Thymus (tissue), 11 donors: ENCODE data around the gene ANKRD11. TPM values are rescaled to one million over a fixed set of nuclear protein-coding genes. Genes with fewer than 3 reads are reported as not detected.

Experiments used
- DNase-seq, 9 donors: peaks; one replicate each; pipeline ENCODE4 v3.0.0-alpha.2; 2013; ENCODE audit warnings: low spot score in 9 of 9, low read depth in 6 of 9, missing footprints in 1 of 9
- H3K27ac ChIP-seq, 2 donors: one replicate each; pipeline ENCODE4 v1.5.1; 2013; ENCODE audit warnings: control low read depth in 1 of 2, low read depth in 1 of 2, low read length in 1 of 2, mild to moderate bottlenecking in 1 of 2, moderate library complexity in 1 of 2
- H3K27me3 ChIP-seq, 2 donors: one replicate each; pipeline ENCODE4 v1.5.1; 2013; ENCODE audit warnings: low read length in 1 of 2; ENCODE audit not compliant: control insufficient read depth in 2 of 2, insufficient read depth in 1 of 2
- H3K36me3 ChIP-seq, 2 donors: one replicate each; pipeline ENCODE4 v1.5.1; 2013; ENCODE audit warnings: low read length in 1 of 2, mild to moderate bottlenecking in 1 of 2, moderate library complexity in 1 of 2; ENCODE audit not compliant: control insufficient read depth in 2 of 2, insufficient read depth in 2 of 2
- H3K4me1 ChIP-seq, 2 donors: one replicate each; pipeline ENCODE4 v1.5.1; 2013; ENCODE audit warnings: low read length in 2 of 2; ENCODE audit not compliant: control insufficient read depth in 2 of 2, insufficient read depth in 2 of 2
- H3K4me3 ChIP-seq, 2 donors: one replicate each; pipeline ENCODE4 v1.5.1; 2013; ENCODE audit warnings: low read length in 2 of 2, control low read depth in 1 of 2, mild to moderate bottlenecking in 1 of 2
- H3K9me3 ChIP-seq, 2 donors: one replicate each; pipeline ENCODE4 v1.5.1; 2013; ENCODE audit warnings: low read length in 1 of 2, mild to moderate bottlenecking in 1 of 2; ENCODE audit not compliant: control insufficient read depth in 2 of 2, insufficient read depth in 1 of 2
- WGBS: extraction: QIAGEN DNeasy Blood & Tissue Kit; methylation state at CpG from one replicate; pipeline ENCODE4 v1.1.7; 2013; 5-methylcytosine and 5-hydroxymethylcytosine counted together
- polyA plus RNA-seq: library from polyadenylated mRNA; stranded (reverse); fragments of 200-250 nt; gene quantifications from one replicate; pipeline ENCODE4 v1.2.3, GENCODE V29; 2013
- total RNA-seq: library from RNA; stranded (reverse); fragments of 120-200 nt; gene quantifications from one replicate; pipeline ENCODE4 v1.2.4, GENCODE V29; 2013
- donor health status: healthy.

ANKRD11 gene
- total and polyA plus RNA-seq, 2 donors = 24.8 to 79.5 TPM

DNA sequence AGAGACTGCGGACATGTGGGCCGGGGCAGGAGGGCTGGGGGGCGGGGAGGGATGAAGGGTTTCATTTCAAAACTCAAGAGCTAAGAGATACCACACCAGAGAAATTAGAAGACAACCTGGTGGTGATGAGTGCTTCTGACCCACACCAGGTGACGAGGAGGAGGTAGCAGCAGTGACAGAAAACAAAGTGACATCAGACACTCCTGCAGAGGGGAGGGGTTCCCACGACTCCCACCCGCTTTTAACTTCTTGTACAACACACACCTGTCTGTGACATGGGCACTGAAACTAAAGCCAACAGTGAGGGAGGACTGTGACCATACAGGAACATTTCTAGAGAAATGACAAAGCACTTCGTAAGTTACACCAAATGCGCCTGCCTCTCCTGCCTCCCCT lies 112.9 kb downstream of the ANKRD11 start:
- no peaks in the 10 kb centered on the region for H3K27me3 ChIP-seq
- peak overlapping the region; percentile 15 to 58 for H3K27ac ChIP-seq
- peak in 1 of 9 donors; percentile 36 for DNase-seq
- peaks cover 11 to 16% of the 10 kb centered on the region in 2 donors for H3K36me3 ChIP-seq
- WGBS = 78% methylated on average over 8 of the region's 8 CpGs
- H3K4me3 ChIP-seq = no peak overlapping the region
- peaks cover 0 to 11% of the 10 kb centered on the region in 2 donors for H3K9me3 ChIP-seq
- peaks cover 0 to 30% of the 10 kb centered on the region in 2 donors for H3K4me1 ChIP-seq

DNA sequence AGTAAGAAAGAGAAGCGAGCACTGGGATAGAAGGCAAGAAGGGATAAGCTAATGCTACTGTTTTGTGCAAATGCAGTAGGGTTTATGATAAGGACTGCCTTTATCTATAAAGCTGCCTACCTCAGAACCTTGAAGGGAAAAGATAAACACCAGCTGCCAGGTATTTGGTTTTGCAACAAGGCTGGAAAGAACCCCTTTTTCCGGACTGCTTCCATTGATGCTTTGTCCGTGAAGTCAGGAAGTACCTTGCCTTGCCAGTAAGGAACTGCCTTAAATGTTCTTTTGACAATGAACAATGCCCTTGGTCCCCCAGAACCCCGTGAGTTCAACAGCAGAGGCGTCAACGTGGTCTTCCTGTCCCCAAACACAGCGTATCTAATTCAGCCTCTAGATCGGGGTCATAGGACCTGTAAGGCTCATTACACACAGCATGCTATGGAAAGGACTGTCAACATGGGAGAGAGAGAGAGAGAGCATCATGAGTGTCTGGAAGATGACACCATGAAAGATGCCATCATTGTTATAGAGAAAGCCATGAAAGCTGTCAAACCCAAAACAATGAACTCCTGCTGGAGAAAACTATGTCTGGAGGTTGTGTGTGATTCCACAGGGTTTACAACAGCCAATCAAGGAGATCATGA lies 113.4 kb downstream of the ANKRD11 start:
- Histone ChIP-seq H3K27me3 (no peaks in the 10 kb centered on the region), H3K36me3 (peaks cover 14 to 21% of the 10 kb centered on the region in 2 donors), H3K4me1 (peaks cover 0 to 28% of the 10 kb centered on the region in 2 donors), H3K9me3 (peaks cover 0 to 11% of the 10 kb centered on the region in 2 donors), H3K27ac (peak overlapping the region; percentile 27 to 58), H3K4me3 (no peak overlapping the region)
- WGBS = 95% methylated on average over 8 of the region's 8 CpGs
- DNase-seq = no peak

DNA sequence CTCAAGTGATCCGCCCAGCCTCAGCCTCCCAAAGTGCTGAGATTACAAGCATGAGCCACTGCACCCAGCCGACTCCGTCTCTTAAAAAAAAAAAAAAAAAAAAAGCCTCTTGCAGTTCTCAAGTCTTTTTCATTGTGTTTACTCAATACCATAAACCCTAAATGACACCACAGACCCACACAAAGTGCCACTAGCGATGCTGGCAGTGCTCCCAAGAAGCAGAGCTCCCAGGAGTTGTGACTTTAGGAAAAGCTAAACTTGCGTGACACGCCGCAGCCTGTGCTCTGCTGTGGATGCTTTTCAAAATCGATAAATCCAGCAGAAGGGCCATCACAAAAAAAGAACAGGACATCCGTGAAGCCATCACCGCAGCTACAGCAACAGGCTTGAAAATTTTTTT lies 114.7 kb downstream of the ANKRD11 start:
- Histone ChIP-seq H3K4me1 (peaks cover 0 to 27% of the 10 kb centered on the region in 2 donors), H3K4me3 (no peak overlapping the region), H3K27me3 (no peaks in the 10 kb centered on the region), H3K36me3 (peaks cover 27 to 30% of the 10 kb centered on the region in 2 donors), H3K27ac (no peak overlapping the region), H3K9me3 (peaks cover 0 to 11% of the 10 kb centered on the region in 2 donors)
- no peak for DNase-seq
- 97% methylated on average over 10 of the region's 10 CpGs for WGBS

DNA sequence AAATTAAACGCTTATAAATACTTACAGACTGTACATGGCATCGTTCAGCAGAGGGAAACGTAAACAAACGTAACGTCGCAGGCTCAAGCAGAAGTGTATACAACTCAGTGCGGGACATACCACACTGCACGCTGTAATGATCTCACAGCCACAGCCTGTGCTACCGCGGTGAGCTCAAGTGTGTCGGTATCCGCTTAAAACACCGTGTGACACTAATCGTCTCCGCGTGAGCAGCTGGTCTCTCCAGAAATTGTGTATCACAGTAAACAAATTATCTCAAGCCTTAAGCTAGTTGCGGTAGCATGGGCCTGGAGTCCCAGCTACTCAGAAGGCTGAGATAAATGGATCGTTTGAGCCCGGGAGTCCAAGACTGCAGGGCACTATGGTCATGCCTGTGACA lies 115.3 kb downstream of the ANKRD11 start:
- Histone ChIP-seq H3K36me3 (peaks cover 29 to 34% of the 10 kb centered on the region in 2 donors), H3K27ac (no peak overlapping the region), H3K9me3 (peaks cover 0 to 11% of the 10 kb centered on the region in 2 donors), H3K4me3 (no peak overlapping the region), H3K4me1 (peaks cover 0 to 31% of the 10 kb centered on the region in 2 donors), H3K27me3 (no peaks in the 10 kb centered on the region)
- DNase-seq = no peak
- WGBS = 97% methylated on average over 19 of the region's 19 CpGs

DNA sequence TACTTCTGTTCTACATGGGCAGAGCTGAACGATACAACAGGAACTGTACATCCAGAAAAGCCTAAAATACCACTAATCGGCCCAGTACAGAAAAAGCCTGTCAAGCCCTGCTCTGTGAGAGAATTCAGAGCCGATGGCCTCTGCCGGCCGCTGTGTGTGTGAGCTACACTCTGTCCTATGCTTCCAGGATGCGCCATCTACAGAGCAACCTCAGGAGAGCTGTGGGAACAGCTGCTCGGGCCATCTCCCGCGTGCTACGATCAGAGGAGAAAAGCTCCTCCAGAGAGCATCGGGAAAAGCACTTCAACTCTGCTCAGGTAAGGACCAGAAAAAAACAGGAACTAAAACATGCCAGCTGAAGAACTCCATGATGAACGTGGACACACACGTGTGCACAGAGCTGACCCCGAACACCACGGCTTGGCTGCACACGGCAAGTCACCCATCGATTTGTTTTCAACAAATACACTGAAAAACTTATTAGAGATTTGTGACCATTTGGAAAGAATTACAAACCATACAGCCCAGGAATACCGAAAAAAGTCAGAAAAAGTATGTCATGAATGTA lies 115.9 kb downstream of the ANKRD11 start:
- H3K27me3 ChIP-seq = no peaks in the 10 kb centered on the region
- 83% methylated on average over 18 of the region's 18 CpGs for WGBS
- DNase-seq = no peak
- H3K4me1 ChIP-seq = peaks cover 0 to 36% of the 10 kb centered on the region in 2 donors
- H3K36me3 ChIP-seq = peaks cover 33 to 34% of the 10 kb centered on the region in 2 donors
- no peak overlapping the region for H3K27ac ChIP-seq
- peaks cover 0 to 11% of the 10 kb centered on the region in 2 donors for H3K9me3 ChIP-seq
- no peak overlapping the region for H3K4me3 ChIP-seq

DNA sequence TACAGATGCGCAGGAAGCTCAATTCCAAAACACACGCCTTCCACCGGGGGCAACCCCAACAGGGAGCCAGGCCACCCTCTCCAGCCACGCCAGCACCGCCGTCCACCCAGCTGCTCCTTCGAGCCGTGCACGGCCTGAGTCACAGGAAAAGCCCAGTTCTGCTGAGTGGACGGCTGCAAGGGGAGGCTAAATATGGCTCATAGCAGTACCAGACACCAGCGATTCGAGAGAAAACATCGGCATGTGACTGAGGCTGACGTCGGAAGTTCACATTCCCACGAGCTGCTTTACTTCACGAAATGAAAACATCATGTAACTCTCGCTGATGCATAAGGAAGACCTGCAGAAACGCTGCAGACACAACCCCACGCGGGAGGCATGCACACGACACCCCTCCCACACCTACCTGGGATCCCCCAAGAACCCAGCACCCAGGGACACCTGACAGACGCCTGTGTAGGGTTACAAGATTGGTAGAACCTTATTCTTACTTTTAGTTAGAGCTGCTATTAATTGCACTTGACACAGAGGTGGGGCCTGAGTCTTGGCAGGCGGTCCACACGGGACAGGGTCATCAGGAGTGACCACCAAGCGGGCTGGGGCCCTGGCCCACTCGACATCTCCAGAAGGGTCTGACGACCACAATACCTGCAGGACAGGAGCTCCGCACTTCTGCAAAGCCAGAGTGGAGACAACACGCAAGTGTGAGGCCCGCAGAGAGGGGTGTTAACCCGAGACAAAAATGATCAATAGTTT lies 116.8 kb downstream of the ANKRD11 start:
- H3K4me1 ChIP-seq = peaks cover 0 to 46% of the 10 kb centered on the region in 2 donors

DNA sequence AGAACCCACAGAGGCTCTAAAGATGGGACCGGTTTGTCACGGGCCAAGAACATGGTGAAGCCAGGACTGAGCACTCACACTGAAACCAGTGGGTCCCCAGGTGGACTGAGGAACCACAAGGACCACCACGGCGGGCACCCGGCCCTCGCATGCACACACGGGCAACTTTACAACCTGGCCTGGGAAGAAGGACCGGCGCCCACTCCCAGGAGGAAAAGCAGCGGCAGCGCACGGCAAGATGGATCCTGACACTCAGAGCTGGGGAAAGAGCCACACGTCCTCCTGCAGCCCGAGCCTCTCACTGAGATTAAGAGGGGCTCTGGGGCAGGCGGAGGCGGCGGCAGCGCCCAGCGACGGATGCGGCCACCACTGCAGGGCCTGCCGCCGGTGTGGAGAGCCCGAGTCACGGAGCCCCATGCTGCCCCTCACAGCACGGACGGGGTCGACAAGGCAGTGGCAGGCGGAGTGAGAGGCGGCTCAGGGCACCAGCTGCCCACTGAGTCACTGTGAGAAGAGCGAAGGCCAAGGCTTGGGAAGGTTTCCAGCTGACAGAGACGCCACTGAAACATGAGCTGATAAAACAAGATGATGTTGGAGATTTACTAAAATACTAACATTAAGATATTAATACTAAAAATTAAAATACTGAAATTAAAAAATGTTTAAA lies 118.3 kb downstream of the ANKRD11 start:
- 95% methylated on average over 32 of the region's 32 CpGs for WGBS
- Histone ChIP-seq H3K27me3 (no peaks in the 10 kb centered on the region), H3K27ac (no peak overlapping the region), H3K9me3 (peaks cover 0 to 11% of the 10 kb centered on the region in 2 donors), H3K36me3 (peaks cover 32 to 38% of the 10 kb centered on the region in 2 donors), H3K4me3 (no peak overlapping the region), H3K4me1 (peaks cover 0 to 35% of the 10 kb centered on the region in 2 donors)
- DNase-seq = no peak

More for the DNA sequence above, 116.8 kb downstream of the ANKRD11 start:
- H3K36me3 ChIP-seq = peaks cover 32 to 35% of the 10 kb centered on the region in 2 donors
- no peak overlapping the region for H3K4me3 ChIP-seq
- no peak overlapping the region for H3K27ac ChIP-seq
- H3K27me3 ChIP-seq = no peaks in the 10 kb centered on the region
- peaks cover 0 to 11% of the 10 kb centered on the region in 2 donors for H3K9me3 ChIP-seq
- WGBS = 96% methylated on average over 32 of the region's 32 CpGs
- no peak for DNase-seq

DNA sequence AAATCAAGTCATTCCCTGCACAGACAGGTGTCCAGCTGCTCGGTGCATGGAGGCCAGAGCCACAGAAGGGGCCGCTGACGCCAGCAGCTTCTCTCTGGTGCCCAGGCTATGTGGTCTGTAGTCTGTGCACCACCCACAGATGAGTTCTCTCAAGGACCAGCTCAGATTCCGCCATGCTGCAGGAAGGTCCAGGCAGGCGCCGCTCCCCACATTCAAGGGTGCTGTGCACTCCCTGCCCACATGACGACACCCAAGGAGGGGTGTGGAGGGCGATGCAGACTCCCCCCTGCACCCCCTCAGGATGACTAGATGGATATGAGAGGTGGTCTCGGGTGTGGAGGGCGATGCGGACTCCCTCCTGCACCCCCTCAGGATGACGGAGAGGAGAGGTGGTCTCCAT lies 119.0 kb downstream of the ANKRD11 start:
- peaks cover 0 to 34% of the 10 kb centered on the region in 2 donors for H3K4me1 ChIP-seq

More for the DNA sequence above, 119.0 kb downstream of the ANKRD11 start:
- H3K27me3 ChIP-seq = no peaks in the 10 kb centered on the region
- H3K36me3 ChIP-seq = peaks cover 32 to 44% of the 10 kb centered on the region in 2 donors
- no peak overlapping the region for H3K27ac ChIP-seq
- 98% methylated on average over 12 of the region's 12 CpGs for WGBS
- no peak for DNase-seq
- peaks cover 0 to 10% of the 10 kb centered on the region in 2 donors for H3K9me3 ChIP-seq
- no peak overlapping the region for H3K4me3 ChIP-seq
